NCI-H82 (cell line): ENCODE data around the gene TRMT61A.
"Not testable (repeated sequence)": the region's sequence is repeated elsewhere in the genome, so short reads cannot be mapped to it uniquely, and the experiment has no call there.

ENCODE experiments used
- DNase-seq: peaks from one replicate; lab custom pipeline; 2025; lab: John Stamatoyannopoulos, UW

TRMT61A gene

GRCh38 chr14:103509864-103510723 is 18.9 kb upstream of the TRMT61A start:
- no peak for DNase-seq

- no peak for DNase-seq
Measured at GRCh38 chr14:103510724-103511693, 18.0 kb upstream of the TRMT61A start.

GRCh38 chr14:103512180-103512579 is 16.8 kb upstream of the TRMT61A start:
- not testable (repeated sequence) for DNase-seq

GRCh38 chr14:103512701-103513611 is 16.0 kb upstream of the TRMT61A start:
- peak; percentile 42 for DNase-seq

GRCh38 chr14:103514596-103515421 is 14.2 kb upstream of the TRMT61A start:
- no peak for DNase-seq

- DNase-seq: no peak
Measured at GRCh38 chr14:103516426-103517173, 12.4 kb upstream of the TRMT61A start.

GRCh38 chr14:103517174-103517566 is 11.8 kb upstream of the TRMT61A start:
- no peak for DNase-seq

GRCh38 chr14:103517721-103518421 is 11.1 kb upstream of the TRMT61A start:
- DNase-seq: peak; percentile 23

- DNase-seq: peak; percentile 79
Measured at GRCh38 chr14:103518422-103519042, 10.5 kb upstream of the TRMT61A start.

GRCh38 chr14:103519043-103519836 is 9.8 kb upstream of the TRMT61A start:
- DNase-seq: peak; percentile 41

- DNase-seq: no peak
Measured at GRCh38 chr14:103519837-103520212, 9.2 kb upstream of the TRMT61A start.

GRCh38 chr14:103520269-103520656 is 8.7 kb upstream of the TRMT61A start:
- DNase-seq: no peak

- DNase-seq: peak; percentile 80
Measured at GRCh38 chr14:103520657-103521437, 8.1 kb upstream of the TRMT61A start.

GRCh38 chr14:103521438-103521950 is 7.5 kb upstream of the TRMT61A start:
- DNase-seq: peak; percentile 23

- peak; percentile 47 for DNase-seq
Measured at GRCh38 chr14:103521951-103522563, 6.9 kb upstream of the TRMT61A start.
